ENCODE measurements around the gene DDX42.
A peak's percentile ranks its signal among the peaks of the same experiment; 100 is the strongest.

DDX42 gene

GRCh38 chr17:63774141-63774968 is at the start of gene DDX42:
Gene DDX42, plus strand, starts transcription at chr17:63774170. Its CDS starts 12,880 bp downstream, at chr17:63787050.
- DNase-seq (ENCODE audit: low read depth in 2 of 2) = peak; percentile 80 to 81

- DNase-seq (ENCODE audit: low read depth in 2 of 2) = no peak
Observed at GRCh38 chr17:63735691-63736090, 38.3 kb upstream of the DDX42 start.

GRCh38 chr17:63740464-63741142 is 33.4 kb upstream of the DDX42 start:
- DNase-seq (ENCODE audit: low read depth in 2 of 2) = no peak

- no peak for DNase-seq (ENCODE audit: low read depth in 2 of 2)
Observed at GRCh38 chr17:63741143-63741407, 32.9 kb upstream of the DDX42 start.

GRCh38 chr17:63741408-63742173 is 32.4 kb upstream of the DDX42 start, which contains the start of gene STRADA:
Gene STRADA, minus strand, starts transcription at chr17:63741799. Its CDS starts 13,430 bp downstream, at chr17:63728369.
- peak; percentile 95 to 98 for DNase-seq (ENCODE audit: low read depth in 2 of 2)

- no peak for DNase-seq (ENCODE audit: low read depth in 2 of 2)
Observed at GRCh38 chr17:63751806-63752205, 22.2 kb upstream of the DDX42 start.

GRCh38 chr17:63752707-63753106 is 21.3 kb upstream of the DDX42 start:
- DNase-seq (ENCODE audit: low read depth in 2 of 2) = no peak

- no peak for DNase-seq (ENCODE audit: low read depth in 2 of 2)
Observed at GRCh38 chr17:63753215-63753614, 20.8 kb upstream of the DDX42 start.

- no peak for DNase-seq (ENCODE audit: low read depth in 2 of 2)
Observed at GRCh38 chr17:63754046-63754445, 19.9 kb upstream of the DDX42 start.

GRCh38 chr17:63758428-63758827 is 15.5 kb upstream of the DDX42 start:
- DNase-seq (ENCODE audit: low read depth in 2 of 2) = no peak

GRCh38 chr17:63760771-63761539 is 13.0 kb upstream of the DDX42 start:
- DNase-seq (ENCODE audit: low read depth in 2 of 2) = no peak

GRCh38 chr17:63762161-63763078 is 11.6 kb upstream of the DDX42 start:
- no peak for DNase-seq (ENCODE audit: low read depth in 2 of 2)

- no peak for DNase-seq (ENCODE audit: low read depth in 2 of 2)
Observed at GRCh38 chr17:63764716-63765115, 9.3 kb upstream of the DDX42 start.

GRCh38 chr17:63766754-63767153 is 7.2 kb upstream of the DDX42 start:
- DNase-seq (ENCODE audit: low read depth in 2 of 2) = no peak

GRCh38 chr17:63768433-63768832 is 5.5 kb upstream of the DDX42 start:
- DNase-seq (ENCODE audit: low read depth in 2 of 2) = no peak

GRCh38 chr17:63772801-63773271 is 1.1 kb upstream of the DDX42 start:
- DNase-seq (ENCODE audit: low read depth in 2 of 2) = no peak

GRCh38 chr17:63773272-63774140 is 464 bp upstream of the DDX42 start, which contains the start of gene CCDC47:
Gene CCDC47, minus strand, starts transcription at chr17:63773597. Its CDS starts 7,422 bp downstream, at chr17:63766175.
- peak; percentile 92 to 93 for DNase-seq (ENCODE audit: low read depth in 2 of 2)

- DNase-seq (ENCODE audit: low read depth in 2 of 2) = no peak
Observed at GRCh38 chr17:63774969-63775265, 947 bp downstream of the DDX42 start.

- DNase-seq (ENCODE audit: low read depth in 2 of 2) = no peak
Observed at GRCh38 chr17:63775420-63775819, 1.4 kb downstream of the DDX42 start.

- no peak for DNase-seq (ENCODE audit: low read depth in 2 of 2)
Observed at GRCh38 chr17:63780507-63780906, 6.5 kb downstream of the DDX42 start.

All from stimulated activated CD8-positive, alpha-beta memory T cell treated with anti-CD3 and anti-CD28 coated beads, Interleukin-7, amount 100 ng/mL, for 1 hour (primary cell).